LNCaP clone FGC (cell line): ENCODE measurements around the gene YY1.
"Not testable (repeated sequence)": the region's sequence is repeated elsewhere in the genome, so short reads cannot be mapped to it uniquely, and the experiment has no call there.

ENCODE experiments used
- DNase-seq: peaks from one replicate; pipeline ENCODE4 v3.0.0-alpha.2; 2011; ENCODE audit warnings: low read depth
- H3K4me3 ChIP-seq: 2 replicates; pipeline ENCODE4 v1.5.1; 2011; ENCODE audit warnings: mild to moderate bottlenecking, low read depth, low read length, control low read depth
- TF ChIP-seq, protein P1 (sequence below): IDR thresholded peaks from 2 replicates; pipeline ENCODE4 v1.5.1; 2012; ENCODE audit warnings: mild to moderate bottlenecking; ENCODE audit not compliant: control insufficient read depth, insufficient read depth; ENCODE audit errors: extremely low read depth

The YY1 gene

DNA sequence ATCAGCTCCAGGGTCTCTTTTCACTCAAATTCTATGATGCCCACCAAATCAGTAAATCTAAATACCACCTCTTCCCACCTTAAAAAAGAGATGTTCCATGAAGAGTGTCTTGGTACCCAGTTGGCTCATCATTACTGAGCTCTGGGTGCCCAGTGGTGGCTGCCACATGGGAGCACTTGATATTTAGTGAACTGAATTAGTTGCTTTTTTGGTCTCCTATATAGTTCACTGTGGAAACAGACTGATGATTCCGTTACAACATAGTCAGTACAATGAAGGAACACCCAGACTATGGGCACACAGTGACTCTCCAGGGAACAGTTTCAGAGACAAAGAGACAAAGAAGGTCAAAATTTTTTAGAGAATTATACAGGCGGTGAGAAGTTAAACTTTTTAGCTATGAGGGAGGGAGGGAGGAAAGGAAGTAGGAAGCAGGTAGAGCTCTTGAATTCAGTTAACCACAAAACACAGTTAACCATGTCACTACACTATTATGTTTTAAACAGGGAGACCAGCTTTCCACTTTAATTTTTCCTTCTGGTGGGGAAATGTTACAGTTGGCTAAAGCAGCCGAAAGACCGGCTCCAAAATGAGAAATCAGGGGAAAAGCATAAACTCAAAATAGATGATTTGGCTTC, 14.6 kb upstream of the YY1 start:
- no peak overlapping the region for H3K4me3 ChIP-seq
- TF ChIP-seq, protein P1, sequence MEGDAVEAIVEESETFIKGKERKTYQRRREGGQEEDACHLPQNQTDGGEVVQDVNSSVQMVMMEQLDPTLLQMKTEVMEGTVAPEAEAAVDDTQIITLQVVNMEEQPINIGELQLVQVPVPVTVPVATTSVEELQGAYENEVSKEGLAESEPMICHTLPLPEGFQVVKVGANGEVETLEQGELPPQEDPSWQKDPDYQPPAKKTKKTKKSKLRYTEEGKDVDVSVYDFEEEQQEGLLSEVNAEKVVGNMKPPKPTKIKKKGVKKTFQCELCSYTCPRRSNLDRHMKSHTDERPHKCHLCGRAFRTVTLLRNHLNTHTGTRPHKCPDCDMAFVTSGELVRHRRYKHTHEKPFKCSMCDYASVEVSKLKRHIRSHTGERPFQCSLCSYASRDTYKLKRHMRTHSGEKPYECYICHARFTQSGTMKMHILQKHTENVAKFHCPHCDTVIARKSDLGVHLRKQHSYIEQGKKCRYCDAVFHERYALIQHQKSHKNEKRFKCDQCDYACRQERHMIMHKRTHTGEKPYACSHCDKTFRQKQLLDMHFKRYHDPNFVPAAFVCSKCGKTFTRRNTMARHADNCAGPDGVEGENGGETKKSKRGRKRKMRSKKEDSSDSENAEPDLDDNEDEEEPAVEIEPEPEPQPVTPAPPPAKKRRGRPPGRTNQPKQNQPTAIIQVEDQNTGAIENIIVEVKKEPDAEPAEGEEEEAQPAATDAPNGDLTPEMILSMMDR, result no peak
- no peak for DNase-seq

DNA sequence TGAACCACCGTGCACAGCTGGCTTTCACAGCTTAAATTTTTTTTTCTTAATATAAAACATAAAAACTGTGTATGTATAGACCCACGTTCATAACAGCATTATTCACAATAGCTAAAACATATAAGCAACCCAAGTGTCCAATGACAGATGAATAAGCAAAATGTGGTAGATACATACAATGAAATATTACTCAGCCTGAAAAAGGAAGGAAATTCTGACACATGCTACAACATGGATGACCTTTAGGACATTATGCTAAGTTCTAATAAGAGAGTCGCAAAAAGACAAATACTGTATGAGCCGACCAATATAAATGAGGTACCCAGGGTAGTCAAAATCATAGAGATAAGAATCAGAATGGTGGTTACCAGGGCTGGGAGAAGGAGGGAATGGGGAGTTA, 13.8 kb upstream of the YY1 start:
- TF ChIP-seq, protein P1, result no peak
- H3K4me3 ChIP-seq, result no peak overlapping the region
- no peak for DNase-seq

DNA sequence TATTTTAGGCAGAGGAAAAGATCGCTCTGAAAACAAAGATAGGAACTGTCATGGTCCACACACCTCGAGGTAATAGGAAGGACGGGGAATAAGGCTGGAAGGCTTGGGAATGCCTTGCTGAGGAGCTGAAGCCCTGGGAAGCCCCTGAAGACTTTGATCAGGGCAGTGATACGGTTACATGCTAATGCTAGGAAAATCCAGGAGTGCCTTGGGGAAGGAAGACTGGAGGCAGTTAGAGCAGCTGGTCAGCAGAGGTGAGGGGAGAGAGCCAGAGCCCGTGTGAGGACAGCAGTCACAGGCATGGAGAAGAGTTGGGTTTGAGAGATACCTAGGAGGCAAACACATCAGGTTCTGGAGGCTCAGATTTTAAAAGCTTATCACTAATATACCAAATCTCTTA, 8.6 kb upstream of the YY1 start:
- no peak overlapping the region for H3K4me3 ChIP-seq
- no peak for DNase-seq
- TF ChIP-seq, protein P1, result no peak

DNA sequence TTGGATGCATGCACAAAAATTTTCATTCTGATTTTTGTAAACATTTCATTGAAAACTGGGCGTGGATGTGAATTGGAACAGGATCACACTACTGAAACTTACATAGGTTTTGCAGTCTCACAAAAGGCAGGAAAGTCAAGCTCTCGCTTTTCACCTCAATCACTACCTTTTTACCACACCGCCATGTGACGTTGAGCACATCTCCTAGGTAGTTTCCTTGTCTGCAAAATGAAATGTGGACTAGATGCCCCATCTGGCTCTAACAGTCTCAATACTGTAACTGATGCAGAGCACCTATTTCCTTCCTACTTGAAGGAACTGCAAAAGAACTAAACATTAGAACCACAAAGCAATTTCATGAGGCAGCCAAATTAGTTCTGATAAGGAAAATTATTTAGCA, 4.4 kb upstream of the YY1 start:
- no peak for DNase-seq
- no peak overlapping the region for H3K4me3 ChIP-seq
- TF ChIP-seq, protein P1, result no peak

DNA sequence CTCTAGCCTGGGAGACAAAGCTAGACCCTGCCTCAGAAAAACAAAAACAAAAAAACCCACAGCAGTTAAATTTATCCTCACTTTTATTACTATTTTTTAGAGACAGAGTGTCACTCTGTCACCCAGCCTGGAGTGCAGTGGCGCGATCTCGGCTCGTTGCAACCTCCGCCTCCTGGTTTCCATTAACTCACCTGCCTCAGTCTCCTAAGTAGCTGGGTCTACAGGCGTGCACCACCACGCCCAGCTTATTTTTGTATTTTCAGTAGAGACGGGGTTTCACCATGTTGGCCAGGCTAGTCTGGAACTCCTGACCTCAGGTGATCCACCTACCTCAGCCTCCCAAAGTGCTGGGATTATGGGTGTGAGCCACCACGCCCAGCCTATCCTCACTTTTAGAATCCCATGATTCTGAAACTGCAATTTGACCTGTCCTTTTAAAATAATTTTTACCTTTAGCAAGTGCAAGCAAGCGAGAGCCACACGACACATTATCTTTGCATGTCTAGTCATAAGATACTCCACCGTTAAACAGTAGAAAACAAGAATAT, 2.6 kb upstream of the YY1 start:
- peak overlapping the region; percentile 74; the same call in 1 of the 2 replicates for H3K4me3 ChIP-seq

DNA sequence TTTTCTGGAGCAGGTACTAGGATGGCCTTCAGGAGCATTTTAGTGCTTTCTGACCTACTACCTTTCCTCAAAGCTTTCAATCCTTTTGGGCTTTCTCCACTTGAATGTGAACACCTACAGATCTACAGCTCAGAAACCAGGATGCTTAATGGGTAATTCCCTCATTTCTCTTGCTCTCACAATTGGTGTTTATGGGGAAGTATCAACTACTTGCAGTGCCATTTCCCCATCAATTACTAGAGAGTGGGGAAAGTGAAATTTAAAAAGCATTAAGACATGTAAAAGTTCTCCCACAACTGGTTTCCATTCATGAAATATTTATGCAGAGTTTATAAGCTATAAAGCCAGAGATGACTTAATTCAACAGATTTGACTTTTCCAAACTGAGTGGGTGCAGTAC, 2.1 kb upstream of the YY1 start:
- peak overlapping the region; percentile 74 for H3K4me3 ChIP-seq
- TF ChIP-seq, protein P1, result no peak

More for the DNA sequence above, 2.6 kb upstream of the YY1 start:
- not testable (repeated sequence) for DNase-seq

DNA sequence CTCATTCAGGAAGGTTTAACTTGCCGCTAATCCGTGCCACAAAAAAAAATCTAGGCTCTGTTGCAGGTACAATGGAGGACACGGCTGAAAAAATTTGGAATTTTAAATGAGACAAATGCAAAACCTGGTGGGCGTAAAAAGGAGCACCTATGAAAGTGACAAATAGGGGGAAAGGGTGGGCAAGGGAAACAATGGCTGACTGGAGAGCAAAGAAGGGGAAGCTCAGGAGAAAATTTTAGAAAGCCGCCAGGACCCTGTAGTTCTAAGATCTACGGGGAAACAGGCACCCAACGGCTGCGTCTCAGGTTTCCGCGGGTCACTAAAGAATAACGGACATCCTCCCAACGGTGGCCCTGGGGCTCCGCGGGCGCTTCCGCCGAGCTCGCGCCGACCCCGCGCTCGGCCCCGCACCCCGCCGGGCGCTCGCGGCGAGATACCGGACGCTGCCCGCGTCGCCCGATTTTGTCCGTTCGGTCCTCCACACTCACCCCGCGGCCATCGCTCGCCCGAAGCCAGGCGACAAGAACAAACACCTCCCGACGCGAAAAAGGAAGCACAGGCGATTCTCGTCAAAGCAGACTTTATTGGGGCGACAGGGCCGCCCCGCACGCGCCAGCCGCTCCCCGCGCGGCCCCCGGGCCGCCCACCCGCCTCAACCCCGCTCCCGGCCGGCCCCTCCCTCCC, 1.1 kb upstream of the YY1 start:
- TF ChIP-seq, protein P1, result no peak
- peak overlapping the region; percentile 74 for H3K4me3 ChIP-seq
- no peak for DNase-seq

More for the DNA sequence above, 2.1 kb upstream of the YY1 start:
- no peak for DNase-seq
